Loucy (cell line): ENCODE data around the gene IGFLR1.

Source experiments
- EZH2phosphoT487 ChIP-seq: fragments of 200-600 bp; IDR thresholded peaks from 2 replicates; pipeline ENCODE4 v1.6.1; 2018; ENCODE audit warnings: antibody characterized with exemption, mild to moderate bottlenecking, moderate library complexity, borderline replicate concordance
- TF ChIP-seq, protein P1 (sequence below): fragments of 200-600 bp; sonication (generic); conservative IDR thresholded peaks from 2 replicates; pipeline ENCODE4 v1.5.1; 2014; ENCODE audit warnings: mild to moderate bottlenecking, antibody characterized with exemption, low read length

DNA sequence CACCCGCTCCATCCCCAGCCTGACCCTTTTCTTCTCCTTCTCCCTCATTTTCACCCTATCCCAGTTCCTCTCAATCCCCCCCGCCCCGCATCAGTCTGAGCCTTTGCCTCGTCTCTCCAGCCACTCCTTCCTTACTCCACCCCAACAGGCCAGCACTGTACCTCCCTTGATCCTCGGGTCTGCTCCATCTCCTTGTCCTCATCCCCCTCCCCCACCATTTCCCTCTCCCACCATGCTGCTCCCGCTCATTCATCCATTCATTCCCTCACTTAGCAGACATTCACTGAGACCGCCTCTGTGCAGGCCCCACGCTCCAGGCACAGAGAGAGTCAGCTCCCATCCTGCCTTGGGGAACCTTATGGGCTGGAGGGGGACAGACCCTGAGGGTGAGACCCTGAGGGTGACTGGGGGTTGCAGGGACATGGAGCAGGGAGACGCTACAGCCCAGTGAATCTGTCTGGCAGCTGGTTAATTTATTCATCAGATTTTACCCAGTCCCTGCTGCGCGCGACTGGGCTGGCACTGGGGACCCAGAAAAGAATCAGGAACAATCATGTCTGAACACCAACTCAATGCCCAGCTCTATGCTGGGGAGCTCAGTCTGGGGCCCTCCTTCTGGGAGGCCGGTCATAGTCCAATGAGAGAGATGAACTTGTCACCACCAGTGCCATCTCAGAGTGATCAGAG, 34.0 kb upstream of the IGFLR1 start:
- TF ChIP-seq, protein P1, sequence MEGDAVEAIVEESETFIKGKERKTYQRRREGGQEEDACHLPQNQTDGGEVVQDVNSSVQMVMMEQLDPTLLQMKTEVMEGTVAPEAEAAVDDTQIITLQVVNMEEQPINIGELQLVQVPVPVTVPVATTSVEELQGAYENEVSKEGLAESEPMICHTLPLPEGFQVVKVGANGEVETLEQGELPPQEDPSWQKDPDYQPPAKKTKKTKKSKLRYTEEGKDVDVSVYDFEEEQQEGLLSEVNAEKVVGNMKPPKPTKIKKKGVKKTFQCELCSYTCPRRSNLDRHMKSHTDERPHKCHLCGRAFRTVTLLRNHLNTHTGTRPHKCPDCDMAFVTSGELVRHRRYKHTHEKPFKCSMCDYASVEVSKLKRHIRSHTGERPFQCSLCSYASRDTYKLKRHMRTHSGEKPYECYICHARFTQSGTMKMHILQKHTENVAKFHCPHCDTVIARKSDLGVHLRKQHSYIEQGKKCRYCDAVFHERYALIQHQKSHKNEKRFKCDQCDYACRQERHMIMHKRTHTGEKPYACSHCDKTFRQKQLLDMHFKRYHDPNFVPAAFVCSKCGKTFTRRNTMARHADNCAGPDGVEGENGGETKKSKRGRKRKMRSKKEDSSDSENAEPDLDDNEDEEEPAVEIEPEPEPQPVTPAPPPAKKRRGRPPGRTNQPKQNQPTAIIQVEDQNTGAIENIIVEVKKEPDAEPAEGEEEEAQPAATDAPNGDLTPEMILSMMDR = no peak
- no peak for TF ChIP-seq EZH2phosphoT487
